Epithelial cell of proximal tubule (primary cell): Measurements from ENCODE around the gene HP1BP3. TPM values are rescaled to one million over a fixed set of nuclear protein-coding genes. Genes with fewer than 3 reads are reported as not detected.

ENCODE experiments used
- DNase-seq: peaks from one replicate; pipeline ENCODE4 v3.0.0-alpha.2; 2011; ENCODE audit warnings: low read depth
- H3K4me3 ChIP-seq: 2 replicates; pipeline ENCODE4 v1.5.1; 2011; ENCODE audit warnings: low read depth, mild to moderate bottlenecking, low read length
- CTCF ChIP-seq: conservative IDR thresholded peaks from 2 replicates; pipeline ENCODE4 v1.5.1; 2012; ENCODE audit warnings: low read depth, mild to moderate bottlenecking, low read length
- total RNA-seq: library from RNA; depleted of rRNA; stranded (reverse); fragments of >200 nt; gene quantifications from 2 replicates; pipeline ENCODE4 v1.2.3, GENCODE V29; 2015

The HP1BP3 gene
- total RNA-seq, 1 donor from 2014 or later, result 142 TPM

- no peak for DNase-seq
- TF ChIP-seq CTCF, result no peak
- H3K4me3 ChIP-seq, result no peak overlapping the region
Measured at GRCh38 chr1:20829531-20829930, 42.4 kb upstream of the HP1BP3 start.

GRCh38 chr1:20823845-20824244 lies 36.7 kb upstream of the HP1BP3 start:
- no peak for TF ChIP-seq CTCF
- DNase-seq, result no peak
- no peak overlapping the region for H3K4me3 ChIP-seq

- no peak for TF ChIP-seq CTCF
- DNase-seq, result no peak
- H3K4me3 ChIP-seq, result no peak overlapping the region
Measured at GRCh38 chr1:20821466-20821865, 34.4 kb upstream of the HP1BP3 start.

- no peak for TF ChIP-seq CTCF
- no peak overlapping the region for H3K4me3 ChIP-seq
- DNase-seq, result no peak
Measured at GRCh38 chr1:20819818-20820217, 32.7 kb upstream of the HP1BP3 start.

- no peak for DNase-seq
- H3K4me3 ChIP-seq, result no peak overlapping the region
- TF ChIP-seq CTCF, result no peak
Measured at GRCh38 chr1:20814534-20814871, 27.4 kb upstream of the HP1BP3 start.

GRCh38 chr1:20811916-20812315 lies 24.8 kb upstream of the HP1BP3 start:
- no peak for TF ChIP-seq CTCF
- H3K4me3 ChIP-seq, result no peak overlapping the region
- no peak for DNase-seq

GRCh38 chr1:20793236-20793635 lies 6.1 kb upstream of the HP1BP3 start:
- no peak for TF ChIP-seq CTCF
- H3K4me3 ChIP-seq, result no peak overlapping the region
- DNase-seq, result no peak
